ENCODE measurements around the gene CALHM3.

- TF ChIP-seq, protein P1, sequence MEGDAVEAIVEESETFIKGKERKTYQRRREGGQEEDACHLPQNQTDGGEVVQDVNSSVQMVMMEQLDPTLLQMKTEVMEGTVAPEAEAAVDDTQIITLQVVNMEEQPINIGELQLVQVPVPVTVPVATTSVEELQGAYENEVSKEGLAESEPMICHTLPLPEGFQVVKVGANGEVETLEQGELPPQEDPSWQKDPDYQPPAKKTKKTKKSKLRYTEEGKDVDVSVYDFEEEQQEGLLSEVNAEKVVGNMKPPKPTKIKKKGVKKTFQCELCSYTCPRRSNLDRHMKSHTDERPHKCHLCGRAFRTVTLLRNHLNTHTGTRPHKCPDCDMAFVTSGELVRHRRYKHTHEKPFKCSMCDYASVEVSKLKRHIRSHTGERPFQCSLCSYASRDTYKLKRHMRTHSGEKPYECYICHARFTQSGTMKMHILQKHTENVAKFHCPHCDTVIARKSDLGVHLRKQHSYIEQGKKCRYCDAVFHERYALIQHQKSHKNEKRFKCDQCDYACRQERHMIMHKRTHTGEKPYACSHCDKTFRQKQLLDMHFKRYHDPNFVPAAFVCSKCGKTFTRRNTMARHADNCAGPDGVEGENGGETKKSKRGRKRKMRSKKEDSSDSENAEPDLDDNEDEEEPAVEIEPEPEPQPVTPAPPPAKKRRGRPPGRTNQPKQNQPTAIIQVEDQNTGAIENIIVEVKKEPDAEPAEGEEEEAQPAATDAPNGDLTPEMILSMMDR (conservative IDR thresholded peaks at IDR 0.05; ENCODE audit: low read depth in 2 of 2) = no peak
- no peak for TF ChIP-seq EZH2 (IDR thresholded peaks at IDR 0.05; ENCODE audit: low read depth, unreplicated experiment)
- no peak for TF ChIP-seq ZNF114 (CRISPR knock-in tag; IDR thresholded peaks at IDR 0.05)
- no peak for TF ChIP-seq EZH2phosphoT487 (IDR thresholded peaks at IDR 0.05; ENCODE audit: unreplicated experiment)
These were observed 9.8 kb downstream of the CALHM3 start for GRCh38 chr10:103469201-103469600.

Measured in GM23338 (cell line).